CD4-positive, alpha-beta T cell treated with Interferon alpha-2 for 1 hour (primary cell): ENCODE measurements around the gene TDP2.
"Not testable (repeated sequence)": the region's sequence is repeated elsewhere in the genome, so short reads cannot be mapped to it uniquely, and the experiment has no call there.

ENCODE experiments used
- DNase-seq, 2 donors: peaks; one replicate each; pipeline ENCODE4 v3.0.0-alpha.2; 2020 to 2022

The TDP2 gene

DNA sequence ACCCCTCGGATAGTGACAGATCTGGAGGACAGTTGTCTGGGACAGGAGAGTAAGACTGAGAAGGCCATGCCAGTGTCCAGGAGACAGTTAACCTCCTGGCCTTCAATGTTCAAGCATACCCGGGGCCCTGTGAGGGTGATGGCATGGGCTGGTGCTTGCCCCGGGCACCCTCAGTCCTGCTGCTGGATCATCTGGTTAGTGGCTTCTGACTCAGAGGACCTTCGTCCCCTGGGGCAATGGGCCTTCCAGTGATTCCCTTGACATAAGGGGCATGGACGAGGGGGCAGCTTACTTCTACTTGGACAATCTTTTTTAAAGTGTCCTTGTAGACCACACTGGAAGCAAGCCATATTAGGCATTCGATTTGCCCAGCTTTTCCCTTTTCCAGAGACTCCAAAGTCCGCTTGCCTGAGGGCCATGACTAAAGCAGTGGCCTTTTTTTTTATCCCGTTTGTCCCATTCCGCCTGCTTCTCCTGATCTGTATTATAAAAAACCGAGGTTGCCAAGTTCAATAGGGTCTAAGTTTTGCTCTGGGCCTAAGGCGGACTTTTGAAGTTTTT is 12.2 kb upstream of the TDP2 start:
- DNase-seq: not testable (repeated sequence)

- DNase-seq: no peak
Measured at GRCh38 chr6:24673625-24674024, 6.9 kb upstream of the TDP2 start.

GRCh38 chr6:24672620-24673182 is 6.0 kb upstream of the TDP2 start:
- no peak for DNase-seq

DNA sequence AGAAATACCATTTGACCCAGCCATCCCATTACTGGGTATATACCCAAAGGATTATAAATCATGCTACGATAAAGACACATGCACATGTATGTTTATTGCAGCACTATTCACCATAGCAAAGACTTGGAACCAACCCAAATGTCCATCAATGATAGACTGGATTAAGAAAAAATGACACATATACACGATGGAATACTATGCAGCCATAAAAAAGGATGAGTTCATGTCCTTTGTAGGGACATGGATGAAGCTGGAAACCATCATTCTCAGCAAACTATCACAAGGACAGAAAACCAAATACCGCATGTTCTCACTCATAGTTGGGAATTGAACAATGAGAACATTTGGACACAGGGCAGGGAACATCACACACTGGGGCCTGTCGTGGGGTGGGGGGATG is 4.4 kb upstream of the TDP2 start:
- not testable (repeated sequence) for DNase-seq

- not testable (repeated sequence) for DNase-seq
Measured at GRCh38 chr6:24670492-24670891, 3.8 kb upstream of the TDP2 start.

DNA sequence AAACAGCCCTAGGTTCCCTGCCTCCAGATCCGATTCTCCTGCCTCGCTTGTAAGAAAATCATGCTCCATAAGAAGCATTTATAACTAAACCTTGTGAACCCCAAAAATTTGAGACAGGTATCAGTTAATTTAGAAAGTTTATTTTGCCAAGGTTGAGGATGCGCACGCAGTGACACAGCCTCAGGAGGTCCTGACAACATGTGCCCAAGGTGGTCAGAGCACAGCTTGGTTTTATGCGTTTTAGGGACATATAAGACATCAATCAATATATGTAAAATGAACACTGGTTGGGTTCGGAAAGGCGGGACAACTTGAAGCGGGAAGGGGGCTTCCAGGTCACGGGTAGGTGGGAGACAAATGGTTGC is 2.3 kb upstream of the TDP2 start:
- no peak for DNase-seq

- peak in 1 of 2 donors; percentile 10 for DNase-seq
Measured at GRCh38 chr6:24668066-24668996, 1.6 kb upstream of the TDP2 start.

DNA sequence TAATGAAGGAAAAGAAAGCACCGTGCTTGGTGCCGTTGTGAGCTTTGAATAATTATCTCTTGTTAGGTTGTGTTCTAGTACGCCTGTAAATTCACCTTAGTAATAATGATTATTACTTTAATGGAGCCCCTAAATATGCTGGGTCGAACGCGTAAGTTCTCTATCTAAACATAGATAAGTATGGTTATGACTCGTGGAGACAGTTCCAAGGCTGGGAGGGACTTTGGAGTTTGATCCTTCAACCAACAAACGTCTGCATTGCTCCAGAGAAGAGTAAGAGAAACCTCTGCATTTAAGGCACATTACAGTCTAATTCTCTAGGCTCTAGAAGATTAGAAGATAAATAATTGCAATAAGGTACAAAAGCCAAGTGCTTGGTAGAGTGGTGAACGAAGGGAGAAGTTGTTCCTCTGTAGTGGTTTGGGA is 692 bp upstream of the TDP2 start:
- no peak for DNase-seq

- no peak for DNase-seq
Measured at GRCh38 chr6:24666097-24666640, 530 bp downstream of the TDP2 start.

DNA sequence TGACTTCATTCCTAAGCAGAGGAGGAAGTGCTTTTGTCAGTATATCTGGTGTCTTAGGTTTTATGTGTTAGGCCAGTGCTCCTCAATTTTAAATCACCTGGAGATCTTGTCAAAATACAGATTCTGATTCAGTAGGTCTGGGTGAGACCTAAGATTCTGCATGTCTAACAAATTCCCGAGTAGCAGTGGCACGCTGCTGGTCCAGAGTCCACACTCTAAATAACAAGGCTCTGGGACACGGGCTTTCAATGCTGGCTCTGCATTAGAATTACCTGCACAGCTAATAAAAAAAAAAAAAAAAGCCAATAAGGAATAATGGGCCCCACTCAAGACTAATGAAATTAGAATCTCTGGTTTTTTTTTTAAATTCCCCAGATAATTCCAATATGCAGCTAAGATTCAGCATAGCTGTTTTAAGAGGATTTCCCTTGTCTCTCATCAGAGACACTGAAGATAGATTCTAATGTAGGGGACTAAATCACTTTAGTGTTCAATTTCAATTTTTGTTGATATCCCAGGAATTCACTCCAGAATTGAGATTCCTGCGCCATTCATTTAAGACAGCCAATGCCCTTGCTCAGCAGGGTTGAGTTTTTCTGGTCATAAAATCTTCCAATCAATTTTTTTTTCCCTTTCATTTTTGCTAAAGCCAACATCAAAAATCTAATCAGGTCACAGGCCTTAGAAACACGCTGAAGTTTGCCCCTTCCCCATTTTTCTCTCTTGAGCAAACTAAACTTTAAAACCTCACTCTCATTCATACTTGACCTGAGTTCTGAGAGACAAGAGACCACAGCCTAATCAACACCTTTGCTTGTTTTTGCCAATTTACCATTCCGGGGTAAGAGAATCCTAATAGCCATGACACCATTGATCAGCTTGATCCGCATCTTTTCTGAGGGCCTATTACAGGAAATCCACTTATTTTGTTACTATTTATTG is 2.4 kb downstream of the TDP2 start:
- DNase-seq: no peak

DNA sequence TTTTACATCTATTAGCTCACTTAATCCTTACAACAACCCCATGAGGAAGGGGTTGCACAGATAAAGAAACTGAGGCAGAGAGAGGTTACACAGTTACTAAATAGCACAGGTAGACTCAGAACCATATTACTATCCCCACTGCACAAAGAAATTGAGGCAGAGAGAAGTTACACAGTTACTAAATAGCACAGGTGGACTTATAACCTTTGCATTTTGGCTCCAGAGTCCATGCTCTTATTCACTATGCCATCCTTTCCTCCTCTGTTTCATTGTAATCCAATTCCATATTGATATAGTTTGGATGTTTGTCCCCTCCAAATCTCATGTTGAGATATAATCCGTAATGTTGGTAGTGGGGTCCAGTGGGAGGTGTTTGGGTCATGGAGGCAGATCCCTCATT is 3.5 kb downstream of the TDP2 start:
- DNase-seq: no peak

GRCh38 chr6:24662236-24662635 is 4.5 kb downstream of the TDP2 start:
- DNase-seq: no peak

DNA sequence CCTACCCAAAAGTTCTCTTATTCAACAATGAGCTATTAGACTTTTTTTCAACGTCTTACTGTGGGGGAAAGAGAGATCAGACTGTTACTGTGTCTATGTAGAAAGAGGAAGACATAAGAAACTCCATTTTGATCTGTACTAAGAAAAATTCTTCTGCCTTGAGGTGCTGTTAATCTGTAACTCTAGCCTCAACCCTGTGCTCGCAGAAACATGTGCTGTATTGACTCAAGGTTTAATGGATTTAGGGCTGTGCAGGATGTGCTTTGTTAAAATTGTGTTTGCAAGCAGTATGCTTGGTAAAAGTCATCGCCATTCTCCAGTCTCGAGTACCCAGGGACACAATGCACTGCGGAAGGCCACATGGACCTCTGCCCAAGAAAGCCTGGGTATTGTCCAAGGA is 4.9 kb downstream of the TDP2 start:
- not testable (repeated sequence) for DNase-seq

- DNase-seq: no peak
Measured at GRCh38 chr6:24660105-24660504, 6.6 kb downstream of the TDP2 start.

DNA sequence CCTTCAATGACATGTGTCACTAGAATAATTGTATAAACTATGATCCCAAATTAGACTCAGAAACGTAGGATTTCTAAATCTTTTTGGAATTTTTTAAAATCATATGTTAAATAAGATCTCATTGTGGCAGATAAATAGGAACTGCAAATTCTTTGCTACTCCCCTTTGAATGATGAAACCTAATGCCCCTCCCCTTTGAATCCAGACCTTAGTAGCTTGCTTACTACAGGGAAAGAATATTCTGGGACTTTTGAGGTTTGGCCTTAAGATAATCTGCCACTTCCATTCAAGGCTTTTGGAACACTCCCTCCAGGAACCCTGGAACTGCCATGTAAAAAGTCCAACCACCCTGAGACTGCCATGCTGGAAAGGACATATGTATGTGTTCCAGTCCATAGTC is 7.1 kb downstream of the TDP2 start:
- no peak for DNase-seq

GRCh38 chr6:24658573-24659560 is 7.8 kb downstream of the TDP2 start:
- no peak for DNase-seq

DNA sequence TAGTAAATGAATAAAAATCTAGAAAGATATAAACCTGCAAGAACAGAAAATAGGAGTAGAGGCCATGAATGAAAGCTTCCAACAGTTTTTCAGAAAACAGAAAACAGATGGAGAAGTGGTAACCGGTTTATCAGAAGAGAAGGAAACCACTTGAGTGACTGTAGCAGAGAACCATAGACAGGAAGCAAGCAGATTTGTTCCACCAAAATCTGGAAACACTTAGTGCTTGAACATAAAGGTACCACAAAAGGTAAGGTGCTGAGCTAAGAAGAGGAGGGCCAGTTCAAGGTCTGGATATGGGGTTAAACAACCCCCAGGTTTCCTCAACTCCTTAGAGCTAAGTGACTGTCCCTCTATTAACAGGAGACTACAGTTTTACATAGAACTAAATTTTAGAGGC is 11.5 kb downstream of the TDP2 start:
- DNase-seq: no peak

GRCh38 chr6:24650365-24650764 is 16.3 kb downstream of the TDP2 start:
- no peak for DNase-seq

- DNase-seq: no peak
Measured at GRCh38 chr6:24649691-24650090, 17.0 kb downstream of the TDP2 start.

DNA sequence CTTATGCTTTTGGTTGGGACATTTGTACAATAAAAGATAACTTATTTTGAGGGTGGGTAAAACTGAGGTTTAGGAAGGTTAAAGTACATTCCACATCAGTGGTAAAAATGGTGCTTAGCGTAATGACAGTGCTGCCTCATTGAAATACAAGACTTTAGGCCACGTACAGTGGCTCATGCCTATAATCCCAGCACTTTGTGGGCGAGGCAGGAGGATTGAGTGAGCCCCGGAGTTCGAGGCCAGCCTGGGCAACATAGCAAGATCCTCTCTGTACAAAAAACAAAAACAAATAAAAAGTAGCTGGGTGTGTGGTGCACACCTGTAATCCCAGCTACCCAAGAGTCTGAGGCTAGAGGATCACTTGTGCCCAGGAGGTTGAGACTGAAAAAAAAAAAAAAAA is 18.4 kb downstream of the TDP2 start:
- no peak for DNase-seq

DNA sequence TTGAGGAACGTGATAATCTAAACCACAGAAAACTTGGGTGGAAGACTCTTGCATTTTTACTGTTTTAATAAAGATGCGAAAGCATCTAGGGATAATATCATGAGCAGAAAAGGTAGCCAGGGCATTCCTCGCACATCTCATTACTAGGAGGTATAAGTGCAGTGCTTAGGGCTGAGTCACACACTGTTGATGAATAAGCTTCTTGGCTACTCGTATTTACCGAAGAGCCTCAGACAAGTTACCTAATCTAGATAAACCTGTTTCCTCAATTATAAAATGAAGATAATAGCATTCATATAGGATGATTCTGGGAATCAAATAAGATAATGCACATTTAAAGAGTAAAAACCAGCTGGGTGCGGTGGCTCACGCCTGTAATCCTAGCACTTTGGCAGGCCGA is 19.9 kb downstream of the TDP2 start:
- no peak for DNase-seq

DNA sequence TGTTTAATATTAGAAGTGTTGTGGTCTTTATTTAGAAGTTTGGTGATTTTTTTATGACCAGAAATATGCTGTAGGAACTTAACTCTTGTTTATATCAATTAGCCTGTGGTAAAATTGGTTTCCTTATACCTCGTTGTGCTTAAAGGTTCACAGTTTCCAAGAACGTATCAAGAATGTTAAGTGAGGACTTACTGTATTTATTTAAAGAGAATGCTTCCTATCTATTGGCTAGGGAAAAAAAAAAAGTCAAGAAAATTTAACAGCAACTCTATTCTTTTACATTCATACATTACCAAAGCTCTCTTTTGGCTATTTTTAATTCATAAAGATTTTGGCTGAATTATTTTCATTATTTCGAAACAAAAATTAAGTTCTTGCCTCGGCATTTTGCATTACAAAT is 22.3 kb downstream of the TDP2 start:
- DNase-seq: no peak
